H9 (cell line): ENCODE measurements around the gene DPM2. TPM values are rescaled to one million over a fixed set of nuclear protein-coding genes. Genes with fewer than 3 reads are reported as not detected.

Source experiments
- DNase-seq: peaks from one replicate; pipeline ENCODE4 v3.0.0-alpha.2; 2017
- H2AFZ ChIP-seq: one replicate; pipeline ENCODE4 v1.6.1; 2013; ENCODE audit warnings: mild to moderate bottlenecking, low read length, control low read depth, moderate library complexity
- H2AK5ac ChIP-seq: 2 replicates; pipeline ENCODE4 v1.6.1; 2013; ENCODE audit warnings: low read length, control low read depth, mixed read lengths; ENCODE audit not compliant: insufficient read length
- H2BK120ac ChIP-seq: one replicate; pipeline ENCODE4 v1.6.1; 2013; ENCODE audit warnings: low read depth, mild to moderate bottlenecking, low read length, control low read depth, inconsistent platforms; ENCODE audit not compliant: poor library complexity, severe bottlenecking
- H2BK12ac ChIP-seq: 2 replicates; pipeline ENCODE4 v1.6.1; 2013; ENCODE audit warnings: low read length, control low read depth, mixed read lengths, low read depth; ENCODE audit not compliant: insufficient read length
- H2BK15ac ChIP-seq: 2 replicates; pipeline ENCODE4 v1.6.1; 2013; ENCODE audit warnings: low read depth, low read length, control low read depth
- H2BK20ac ChIP-seq: one replicate; pipeline ENCODE4 v1.6.1; 2013; ENCODE audit warnings: low read depth, mild to moderate bottlenecking, low read length, control low read depth, inconsistent platforms; ENCODE audit not compliant: poor library complexity, severe bottlenecking
- H2BK5ac ChIP-seq: 2 replicates; pipeline ENCODE4 v1.6.1; 2013; ENCODE audit warnings: low read length, control low read depth, mixed read lengths; ENCODE audit not compliant: insufficient read length
- H3K14ac ChIP-seq: 2 replicates; pipeline ENCODE4 v1.6.1; 2013; ENCODE audit warnings: low read length, control low read depth; ENCODE audit not compliant: insufficient read depth
- H3K18ac ChIP-seq: 2 replicates; pipeline ENCODE4 v1.6.1; 2013; ENCODE audit warnings: low read depth, mild to moderate bottlenecking, mixed read lengths, low read length, control low read depth; ENCODE audit not compliant: insufficient read length
- H3K23ac ChIP-seq: 2 replicates; pipeline ENCODE4 v1.6.1; 2013; ENCODE audit warnings: low read length, control low read depth, mixed read lengths, low read depth; ENCODE audit not compliant: insufficient read length
- H3K23me2 ChIP-seq: 2 replicates; pipeline ENCODE4 v1.6.1; 2013; ENCODE audit warnings: low read depth, mild to moderate bottlenecking, mixed read lengths, low read length, control low read depth; ENCODE audit not compliant: insufficient read length, poor library complexity, severe bottlenecking
- H3K27ac ChIP-seq: 2 replicates; pipeline ENCODE4 v1.5.1; 2013; ENCODE audit warnings: low read length, control low read depth, mixed read lengths, low read depth; ENCODE audit not compliant: insufficient read length
- H3K27me3 ChIP-seq: 2 replicates; pipeline ENCODE4 v1.6.1; 2013; ENCODE audit warnings: low read length, control low read depth, inconsistent platforms; ENCODE audit not compliant: insufficient read depth
- H3K4ac ChIP-seq: 2 replicates; pipeline ENCODE4 v1.6.1; 2013; ENCODE audit warnings: low read depth, mild to moderate bottlenecking, control low read depth, inconsistent platforms, low read length, moderate library complexity
- H3K4me1 ChIP-seq: 2 replicates; pipeline ENCODE4 v1.6.1; 2013; ENCODE audit warnings: low read length, control low read depth, inconsistent platforms; ENCODE audit not compliant: insufficient read depth
- H3K4me2 ChIP-seq: 2 replicates; pipeline ENCODE4 v1.6.1; 2013; ENCODE audit warnings: low read length, control low read depth, mixed read lengths; ENCODE audit not compliant: insufficient read length, insufficient read depth
- H3K56ac ChIP-seq: 2 replicates; pipeline ENCODE4 v1.6.1; 2013; ENCODE audit warnings: low read depth, mild to moderate bottlenecking, mixed read lengths, low read length, control low read depth; ENCODE audit not compliant: insufficient read length
- H3K79me1 ChIP-seq: 2 replicates; pipeline ENCODE4 v1.6.1; 2013; ENCODE audit warnings: low read depth, mild to moderate bottlenecking, moderate library complexity, low read length, control low read depth, inconsistent platforms; ENCODE audit not compliant: insufficient read depth, poor library complexity, severe bottlenecking
- H3K79me2 ChIP-seq: 2 replicates; pipeline ENCODE4 v1.6.1; 2013; ENCODE audit warnings: low read length, control low read depth, inconsistent platforms; ENCODE audit not compliant: insufficient read depth
- H3K9ac ChIP-seq: 2 replicates; pipeline ENCODE4 v1.6.1; 2013; ENCODE audit warnings: low read length, control low read depth, mixed read lengths; ENCODE audit not compliant: insufficient read length; ENCODE audit errors: extremely low read depth
- H3K9me3 ChIP-seq: one replicate; pipeline ENCODE4 v1.6.1; 2013; ENCODE audit warnings: low read depth, low read length, inconsistent platforms; ENCODE audit not compliant: control insufficient read depth
- H3T11ph ChIP-seq: one replicate; pipeline ENCODE4 v1.6.1; 2013; ENCODE audit warnings: mild to moderate bottlenecking, low read length, control low read depth, inconsistent platforms
- H4K20me1 ChIP-seq: one replicate; pipeline ENCODE4 v1.6.1; 2013; ENCODE audit not compliant: control insufficient read depth, insufficient read length, insufficient read depth
- H4K5ac ChIP-seq: 2 replicates; pipeline ENCODE4 v1.6.1; 2013; ENCODE audit warnings: low read depth, mild to moderate bottlenecking, mixed read lengths, low read length, control low read depth; ENCODE audit not compliant: insufficient read length
- H4K8ac ChIP-seq: replicated peaks from 2 replicates; pipeline ENCODE4 v1.6.1; 2013; ENCODE audit warnings: low read length, control low read depth, mixed read lengths, low read depth; ENCODE audit not compliant: insufficient read length
- H4K91ac ChIP-seq: 2 replicates; pipeline ENCODE4 v1.6.1; 2013; ENCODE audit warnings: low read depth, mild to moderate bottlenecking, moderate library complexity, mixed read lengths, low read length, control low read depth; ENCODE audit not compliant: insufficient read length
- H3K27ac Mint-ChIP-seq, 3 experiments: 2 replicates in 2 of 3; 3 replicates in 1 of 3; pipeline ENCODE4 v1.8.0; 2020 to 2021; ENCODE audit warnings: mixed read lengths in 3 of 3, mild to moderate bottlenecking in 1 of 3, moderate library complexity in 1 of 3
- H3K27me3 Mint-ChIP-seq: 2 replicates; pipeline ENCODE4 v1.8.0; 2021; ENCODE audit warnings: low read depth, mild to moderate bottlenecking, moderate library complexity, mixed read lengths
- H3K36me3 Mint-ChIP-seq, 3 experiments: 2 replicates in 2 of 3; 3 replicates in 1 of 3; pipeline ENCODE4 v1.8.0; 2020 to 2021; ENCODE audit warnings: low read depth in 3 of 3, mixed read lengths in 3 of 3; ENCODE audit not compliant: insufficient read depth in 1 of 3
- H3K4me1 Mint-ChIP-seq, 2 experiments: 2 replicates each; pipeline ENCODE4 v1.8.0; 2020; ENCODE audit warnings: mixed read lengths in 2 of 2
- H3K4me3 Mint-ChIP-seq, 2 experiments: 2 replicates in 1 of 2; 3 replicates in 1 of 2; pipeline ENCODE4 v1.8.0; 2020 to 2021; ENCODE audit warnings: mild to moderate bottlenecking in 2 of 2, mixed read lengths in 2 of 2, moderate library complexity in 1 of 2
- H3K9me3 Mint-ChIP-seq, 2 experiments: 2 replicates in 1 of 2; 3 replicates in 1 of 2; pipeline ENCODE4 v1.8.0; 2020; ENCODE audit warnings: mild to moderate bottlenecking in 2 of 2, mixed read lengths in 2 of 2, moderate library complexity in 1 of 2
- CTCF ChIP-seq: fragments of 200-600 bp; sonication (generic); conservative IDR thresholded peaks from 3 replicates; pipeline ENCODE4 v1.8.0; 2021; ENCODE audit warnings: antibody characterized with exemption, mild to moderate bottlenecking
- WGBS: extraction: QIAGEN DNeasy Blood & Tissue Kit; methylation state at CpG from one replicate; pipeline ENCODE4 v1.1.7; 2013; ENCODE audit warnings: missing lambda C conversion rate, low lambda C conversion rate, mixed read lengths; ENCODE audit not compliant: insufficient read length; ENCODE audit errors: extremely low coverage; 5-methylcytosine and 5-hydroxymethylcytosine counted together
- total RNA-seq: library from RNA; stranded (reverse); gene quantifications from 2 replicates; pipeline ENCODE4 v1.2.1, GENCODE V29; 2021

DPM2 gene
- total RNA-seq, 1 experiment from 2014 or later: 46.1 TPM

DNA sequence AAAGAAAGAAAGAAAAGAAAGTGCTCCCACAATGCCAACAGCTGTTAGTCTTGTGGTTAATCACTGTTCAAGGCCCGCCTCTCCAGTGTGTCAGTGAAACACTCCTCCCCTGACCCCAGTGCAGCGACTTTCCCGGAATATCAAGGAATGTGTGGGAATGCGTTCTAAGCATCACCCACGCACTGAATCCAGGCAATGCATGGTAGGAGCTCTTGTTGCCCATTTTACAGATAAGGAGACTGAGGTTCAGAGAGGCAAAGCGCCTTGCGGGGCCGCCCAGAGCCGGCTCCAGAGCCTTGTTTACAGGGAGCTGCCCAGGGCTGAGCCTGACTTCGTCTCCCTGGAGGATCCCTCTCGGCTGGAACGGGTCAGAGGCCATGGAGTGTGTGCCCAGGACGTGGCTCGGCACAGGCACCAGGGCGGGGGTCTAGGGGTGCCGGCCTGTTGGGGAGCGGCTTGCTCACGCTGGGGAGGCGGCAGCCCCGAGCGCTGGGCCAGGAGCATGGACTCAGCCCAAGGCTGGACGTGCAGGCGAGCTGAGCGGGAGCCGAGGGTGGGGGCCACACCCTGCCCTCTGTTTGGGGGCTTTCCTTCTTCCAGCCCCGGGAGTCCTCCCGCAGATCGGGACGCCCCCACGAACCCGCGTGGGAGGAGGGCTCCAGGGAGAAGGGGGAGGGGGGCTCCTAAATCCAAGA is 39.1 kb downstream of the DPM2 start:
- no peak overlapping the region for H3K56ac ChIP-seq
- H2BK20ac ChIP-seq: no peak overlapping the region
- Mint-ChIP-seq H3K27ac (peak overlapping the region in 2 of 3 experiments; percentile 68 to 91; a peak in 3 of 7 replicates), H3K27me3 (no peaks in the 10 kb centered on the region), H3K36me3 (peaks cover 25 to 33% (median 29%) of the 10 kb centered on the region in 3 experiments), H3K4me1 (peaks cover 15 to 33% of the 10 kb centered on the region in 2 experiments), H3K4me3 (peak overlapping the region; percentile 81 to 91), H3K9me3 (0 out of 5 replicates have a peak, but pooled peaks cover 0 to 2% of the 10 kb centered on the region in 2 experiments)
- no peak overlapping the region; the same call in 1 of the 2 replicates for H2BK15ac ChIP-seq
- H3K79me2 ChIP-seq: no peaks in the 10 kb centered on the region
- H3K14ac ChIP-seq: peak overlapping the region; percentile 80
- H4K20me1 ChIP-seq: no peaks in the 10 kb centered on the region
- H3K23ac ChIP-seq: no peak overlapping the region
- no peak overlapping the region for H4K8ac ChIP-seq
- H4K91ac ChIP-seq: no peak overlapping the region
- peak overlapping the region; percentile 87 for H3K18ac ChIP-seq
- TF ChIP-seq CTCF: no peak
- peak; percentile 41 for DNase-seq
- WGBS: no CpG with 5 or more reads among the region's 32 CpGs
- H2AFZ ChIP-seq: no peak overlapping the region
- H2BK5ac ChIP-seq: no peak overlapping the region
- peaks cover 4% of the 10 kb centered on the region for H3K23me2 ChIP-seq
- no peak overlapping the region for H2BK12ac ChIP-seq
- peak overlapping the region; percentile 64 for H3K4me2 ChIP-seq
- no peak overlapping the region for H4K5ac ChIP-seq
- no peaks in the 10 kb centered on the region for H3K9me3 ChIP-seq
- H3K4ac ChIP-seq: no peak overlapping the region
- no peak overlapping the region for H3K27ac ChIP-seq
- peaks cover 3% of the 10 kb centered on the region; the same call in 1 of the 2 replicates for H3K4me1 ChIP-seq
- H2AK5ac ChIP-seq: no peak overlapping the region
- no peak overlapping the region for H2BK120ac ChIP-seq
- no peak overlapping the region for H3T11ph ChIP-seq
- H3K79me1 ChIP-seq: no peaks in the 10 kb centered on the region
- H3K27me3 ChIP-seq: no peaks in the 10 kb centered on the region
- H3K9ac ChIP-seq: peak overlapping the region; percentile 66
